ENCODE data around the gene MRC1. TPM values are rescaled to one million over a fixed set of nuclear protein-coding genes. Genes with fewer than 3 reads are reported as not detected.

The MRC1 gene
- total and polyA plus RNA-seq, 2 experiments from 2014 or later, result not detected

DNA sequence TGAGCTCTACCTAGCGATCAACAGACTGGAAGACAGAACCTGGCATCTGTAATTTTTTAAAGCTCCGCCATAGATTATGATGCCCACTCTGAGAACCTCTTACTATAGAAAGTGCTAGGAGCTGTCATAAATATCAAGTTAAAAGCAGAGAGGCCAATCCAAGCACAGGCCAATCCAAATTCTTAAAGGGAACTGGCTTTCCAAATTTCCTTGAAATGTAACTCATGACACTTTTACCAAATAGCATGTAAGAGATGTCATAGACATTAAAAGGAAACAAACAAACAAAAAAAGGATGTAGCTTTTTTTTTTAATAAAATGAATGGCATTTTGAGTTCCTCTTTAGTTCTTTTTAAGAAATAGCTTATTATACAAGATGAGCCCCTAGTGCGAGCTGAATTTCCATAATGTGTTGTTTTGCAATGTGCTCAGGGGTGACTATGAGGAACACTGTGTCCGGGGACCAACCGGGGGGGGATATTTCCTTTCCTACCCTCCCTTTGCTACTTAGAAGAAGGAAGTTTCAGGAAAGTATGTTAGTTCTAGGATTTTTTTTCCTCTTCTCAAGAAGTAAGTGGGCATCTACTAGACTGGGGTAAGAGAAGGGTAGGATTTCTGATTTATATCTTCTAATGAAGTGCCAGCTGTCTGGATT, 23.7 kb upstream of the MRC1 start:
- no peaks in the 10 kb centered on the region for H3K9me3 ChIP-seq (ENCODE audit: low read depth)
- peak; percentile 4 for DNase-seq
- H4K20me1 ChIP-seq (ENCODE audit: insufficient read depth), result no peaks in the 10 kb centered on the region
- peak overlapping the region; percentile 41 for H3K4me2 ChIP-seq (ENCODE audit: unreplicated experiment)
- no peak overlapping the region for H3K4me3 ChIP-seq
- peak overlapping the region; percentile 56 for H3K27ac ChIP-seq
- no peaks in the 10 kb centered on the region for H3K27me3 ChIP-seq (replicated peaks; ENCODE audit: insufficient read depth)
- H3K9me2 ChIP-seq (ENCODE audit: insufficient read depth), result no peaks in the 10 kb centered on the region
- no peak for TF ChIP-seq EZH2phosphoT487 (IDR thresholded peaks at IDR 0.05; ENCODE audit: insufficient read depth, low read depth)
- TF ChIP-seq EZH2 (IDR thresholded peaks at IDR 0.05; ENCODE audit: insufficient read depth, poor library complexity, severe bottlenecking), result no peak
- no peak overlapping the region for H3K9ac ChIP-seq
- peaks cover 39% of the 10 kb centered on the region for H3F3A ChIP-seq (ENCODE audit: insufficient read depth)
- peaks cover 47% of the 10 kb centered on the region for H3K4me1 ChIP-seq (ENCODE audit: insufficient read depth)
- in situ Hi-C loops (cut with MboI), result no loop called here
- no peaks in the 10 kb centered on the region for H3K36me3 ChIP-seq (ENCODE audit: low read depth)
- no peaks in the 10 kb centered on the region for H3K79me2 ChIP-seq (ENCODE audit: insufficient read depth)
- WGBS, 2 experiments (ENCODE audit: low coverage in 1 of 2, low lambda C conversion rate in 2 of 2, missing lambda C conversion rate in 2 of 2), result 92 to 93% methylated on average over 5 of the region's 5 CpGs
- H2AFZ ChIP-seq, result no peak overlapping the region

DNA sequence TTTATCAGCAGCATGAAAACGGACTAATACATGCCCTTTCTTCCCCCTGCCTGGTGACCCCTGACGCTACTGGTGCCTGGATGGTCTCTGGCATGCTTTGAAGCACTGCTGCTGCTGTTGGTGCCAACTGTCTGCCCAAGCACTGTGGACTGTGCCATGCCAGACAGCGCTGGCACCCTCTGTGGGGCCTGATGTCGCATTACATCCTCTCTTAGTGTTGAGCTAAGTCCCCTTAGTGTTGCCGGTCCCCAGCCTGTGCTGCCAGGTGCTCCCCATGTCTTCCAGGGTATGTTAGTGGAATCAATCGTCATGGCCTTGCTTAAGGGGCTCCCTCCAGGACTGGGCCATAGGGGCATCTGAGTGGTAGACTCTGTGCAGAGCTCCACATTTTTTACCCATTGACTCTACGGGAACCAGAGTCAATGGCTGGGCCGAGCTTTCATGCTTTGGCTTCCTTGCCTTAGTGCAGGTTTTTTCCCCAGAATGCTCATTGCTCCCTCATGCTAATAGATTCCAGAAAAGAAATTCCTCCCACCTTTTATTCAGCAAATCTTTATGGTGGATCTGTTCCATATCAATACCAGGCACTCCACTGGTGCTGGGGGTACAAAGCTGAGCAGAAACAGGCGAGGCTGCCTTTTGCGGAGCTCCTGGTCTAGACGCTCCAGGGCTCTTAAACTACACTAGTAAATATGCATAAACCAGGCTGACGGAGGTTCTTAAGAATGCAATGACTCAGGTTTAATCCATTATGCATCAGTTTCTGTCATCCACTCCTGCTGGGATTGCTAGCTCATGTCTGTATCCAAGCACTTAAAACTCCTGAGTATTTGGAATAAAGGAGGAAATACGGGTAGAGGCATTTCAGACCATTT, 21.8 kb upstream of the MRC1 start:
- TF ChIP-seq EZH2 (IDR thresholded peaks at IDR 0.05; ENCODE audit: insufficient read depth, poor library complexity, severe bottlenecking) (no peak), EZH2phosphoT487 (IDR thresholded peaks at IDR 0.05; ENCODE audit: insufficient read depth, low read depth) (no peak)
- no peaks in the 10 kb centered on the region for H3K27me3 ChIP-seq (replicated peaks; ENCODE audit: insufficient read depth)
- DNase-seq, result peak; percentile 97
- peak overlapping the region; percentile 63 for H3K4me2 ChIP-seq (ENCODE audit: unreplicated experiment)
- no peak overlapping the region for H3K4me3 ChIP-seq
- no peaks in the 10 kb centered on the region for H3K36me3 ChIP-seq (ENCODE audit: low read depth)
- H3F3A ChIP-seq (ENCODE audit: insufficient read depth), result peaks cover 39% of the 10 kb centered on the region
- in situ Hi-C loops (cut with MboI), result no loop called here
- no peaks in the 10 kb centered on the region for H3K9me3 ChIP-seq (ENCODE audit: low read depth)
- H3K9me2 ChIP-seq (ENCODE audit: insufficient read depth), result no peaks in the 10 kb centered on the region
- no peaks in the 10 kb centered on the region for H4K20me1 ChIP-seq (ENCODE audit: insufficient read depth)
- H3K79me2 ChIP-seq (ENCODE audit: insufficient read depth), result no peaks in the 10 kb centered on the region
- 49 to 51% methylated on average over 13 of the region's 13 CpGs for WGBS, 2 experiments (ENCODE audit: low coverage in 1 of 2, low lambda C conversion rate in 2 of 2, missing lambda C conversion rate in 2 of 2)
- no peak overlapping the region for H3K9ac ChIP-seq
- H3K4me1 ChIP-seq (ENCODE audit: insufficient read depth), result peaks cover 47% of the 10 kb centered on the region
- H2AFZ ChIP-seq, result no peak overlapping the region
- H3K27ac ChIP-seq, result peak overlapping the region; percentile 24

DNA sequence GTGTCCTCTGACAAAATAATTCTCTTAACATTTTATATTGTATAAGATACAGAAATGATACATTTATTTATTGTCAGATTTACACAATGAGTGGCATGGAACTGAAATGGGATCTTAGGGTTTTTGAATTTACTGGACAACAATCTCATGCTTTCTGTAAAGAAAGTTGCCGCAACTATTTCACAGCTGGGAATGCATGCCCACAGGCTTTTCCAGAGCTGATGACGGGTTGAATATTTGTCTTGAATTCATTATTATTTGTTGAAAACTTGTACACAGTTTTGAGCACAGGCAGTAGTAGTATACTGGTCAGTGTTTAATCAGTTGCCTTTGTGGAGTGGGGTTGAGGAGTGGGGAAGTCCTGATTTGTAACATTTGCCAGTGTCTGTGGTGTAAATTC, 20.5 kb upstream of the MRC1 start:
- Histone ChIP-seq H3K9ac (no peak overlapping the region), H3K27ac (no peak overlapping the region), H3K4me1 (ENCODE audit: insufficient read depth) (peaks cover 37% of the 10 kb centered on the region), H3K9me2 (ENCODE audit: insufficient read depth) (no peaks in the 10 kb centered on the region), H2AFZ (peak overlapping the region; percentile 40; the same call in 1 of the 2 replicates), H3K4me3 (no peak overlapping the region), H3K27me3 (replicated peaks; ENCODE audit: insufficient read depth) (no peaks in the 10 kb centered on the region), H3F3A (ENCODE audit: insufficient read depth) (peaks cover 26% of the 10 kb centered on the region), H3K36me3 (ENCODE audit: low read depth) (no peaks in the 10 kb centered on the region), H3K4me2 (ENCODE audit: unreplicated experiment) (no peak overlapping the region), H4K20me1 (ENCODE audit: insufficient read depth) (no peaks in the 10 kb centered on the region), H3K79me2 (ENCODE audit: insufficient read depth) (no peaks in the 10 kb centered on the region), H3K9me3 (ENCODE audit: low read depth) (no peaks in the 10 kb centered on the region)
- 94 to 97% methylated on average over 2 of the region's 2 CpGs for WGBS, 2 experiments (ENCODE audit: low coverage in 1 of 2, low lambda C conversion rate in 2 of 2, missing lambda C conversion rate in 2 of 2)
- no peak for DNase-seq
- in situ Hi-C loops (cut with MboI), result no loop called here
- no peak for TF ChIP-seq EZH2phosphoT487 (IDR thresholded peaks at IDR 0.05; ENCODE audit: insufficient read depth, low read depth)
- TF ChIP-seq EZH2 (IDR thresholded peaks at IDR 0.05; ENCODE audit: insufficient read depth, poor library complexity, severe bottlenecking), result no peak

DNA sequence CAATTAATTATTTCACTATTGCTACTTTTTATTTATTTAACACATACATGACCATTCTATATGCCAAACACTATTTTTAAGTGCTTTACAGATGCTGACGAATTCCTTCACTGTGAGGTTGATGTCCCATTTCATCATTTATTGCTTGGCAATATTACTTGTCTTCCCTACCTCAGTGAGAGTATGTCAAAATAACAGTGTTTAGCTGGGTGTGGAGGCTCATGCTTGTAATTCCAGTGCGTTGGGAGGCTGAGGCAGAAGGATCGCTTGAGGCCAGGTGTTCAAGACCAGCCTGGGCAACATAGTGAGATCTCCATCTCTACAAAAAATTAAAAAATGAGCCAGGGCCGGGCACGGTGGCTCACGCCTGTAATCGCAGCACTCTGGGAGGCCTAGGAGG, 19.8 kb upstream of the MRC1 start:
- 87 to 89% methylated on average over 7 of the region's 7 CpGs for WGBS, 2 experiments (ENCODE audit: low coverage in 1 of 2, low lambda C conversion rate in 2 of 2, missing lambda C conversion rate in 2 of 2)
- peaks cover 30% of the 10 kb centered on the region for H3K4me1 ChIP-seq (ENCODE audit: insufficient read depth)
- H3F3A ChIP-seq (ENCODE audit: insufficient read depth), result peaks cover 19% of the 10 kb centered on the region
- no peaks in the 10 kb centered on the region for H4K20me1 ChIP-seq (ENCODE audit: insufficient read depth)
- H3K9me3 ChIP-seq (ENCODE audit: low read depth), result no peaks in the 10 kb centered on the region
- no peaks in the 10 kb centered on the region for H3K36me3 ChIP-seq (ENCODE audit: low read depth)
- no peak overlapping the region for H3K27ac ChIP-seq
- no peaks in the 10 kb centered on the region for H3K9me2 ChIP-seq (ENCODE audit: insufficient read depth)
- no peaks in the 10 kb centered on the region for H3K79me2 ChIP-seq (ENCODE audit: insufficient read depth)
- in situ Hi-C loops (cut with MboI), result no loop called here
- H3K9ac ChIP-seq, result no peak overlapping the region
- no peak for DNase-seq
- no peaks in the 10 kb centered on the region for H3K27me3 ChIP-seq (replicated peaks; ENCODE audit: insufficient read depth)
- no peak for TF ChIP-seq EZH2 (IDR thresholded peaks at IDR 0.05; ENCODE audit: insufficient read depth, poor library complexity, severe bottlenecking)
- TF ChIP-seq EZH2phosphoT487 (IDR thresholded peaks at IDR 0.05; ENCODE audit: insufficient read depth, low read depth), result no peak
- H3K4me3 ChIP-seq, result no peak overlapping the region
- H3K4me2 ChIP-seq (ENCODE audit: unreplicated experiment), result no peak overlapping the region
- H2AFZ ChIP-seq, result no peak overlapping the region
